Adrenal gland (tissue), 12 donors: ENCODE data around the gene NXPH3. TPM values are rescaled to one million over a fixed set of nuclear protein-coding genes. Genes with fewer than 3 reads are reported as not detected.
A peak's percentile ranks its signal among the peaks of the same experiment; 100 is the strongest.

Experiments
- DNase-seq, 7 donors: peaks; one replicate each; pipeline ENCODE4 v3.0.0-alpha.2; 2019 to 2020
- H3K27ac ChIP-seq, 5 donors: fragments of 200-600 bp; sonication (generic) in 4 of 5; 1 replicate in 3 of 5; 2 replicates in 2 of 5; pipeline versions ENCODE4 v1.5.1 to v1.8.0; 2016 to 2020; ENCODE audit warnings: mild to moderate bottlenecking in 1 of 5
- H3K27me3 ChIP-seq: fragments of 200-600 bp; 2 replicates; pipeline ENCODE4 v1.8.0; 2021
- H3K36me3 ChIP-seq, 2 donors: fragments of 200-600 bp; replicated peaks in 1 of 2; 1 replicate in 1 of 2; 2 replicates in 1 of 2; pipeline versions ENCODE4 v1.5.1 to v1.8.0; 2018 to 2022
- H3K4me1 ChIP-seq, 2 donors: fragments of 200-600 bp; replicated peaks in 1 of 2; 1 replicate in 1 of 2; 2 replicates in 1 of 2; pipeline versions ENCODE4 v1.5.1 to v1.8.0; 2018 to 2021
- H3K4me3 ChIP-seq, 4 donors: fragments of 200-600 bp; sonication (generic) in 3 of 4; one replicate each; pipeline ENCODE4 v1.5.1; 2016 to 2018
- H3K9me3 ChIP-seq, 3 donors: fragments of 200-600 bp; sonication (generic) in 1 of 3; replicated peaks in 1 of 3; 1 replicate in 2 of 3; 2 replicates in 1 of 3; pipeline versions ENCODE4 v1.5.1 to v1.8.0; 2016 to 2021
- POLR2A ChIP-seq, 2 donors: fragments of 450-650 bp; IDR thresholded peaks; one replicate each; pipeline ENCODE4 v1.6.1; 2017; ENCODE audit warnings: antibody characterized with exemption in 2 of 2, mild to moderate bottlenecking in 2 of 2, moderate library complexity in 1 of 2
- WGBS, 4 donors: extraction: QIAGEN DNeasy Blood & Tissue Kit in 2 of 4; methylation state at CpG; one replicate each; pipeline versions ENCODE4 v1.1.5 to v1.1.7; 2013 to 2017; 5-methylcytosine and 5-hydroxymethylcytosine counted together
- intact Hi-C, 2 donors: fragments of 100-400 bp; cut with DNase I; formaldehyde crosslinking; loops; one replicate each; pipeline versions ENCODE4 v1.14.1 to v1.15.0; 2022 to 2023
- polyA plus RNA-seq, 3 donors: library from polyadenylated mRNA; stranded (reverse); fragments of 200-250 nt in 2 of 3; fragments of 350-450 nt in 1 of 3; fragmentation: Illumina TruSeq in 1 of 3; extraction: RNeasy Lipid Tissue Mini Kit (QIAGEN cat#74804) in 1 of 3; gene quantifications; one replicate each; pipeline ENCODE4 v1.2.3, GENCODE V29; 2013 to 2014
- total RNA-seq, 9 donors: library from RNA; depleted of rRNA in 4 of 9; stranded (reverse); fragments of >200 nt in 4 of 9; fragments of 120-200 nt in 1 of 9; fragmentation: NEBNext Ultra II Directional in 1 of 9; extraction: Animal tissue kit (Norgen Biotek cat#: 25700) in 1 of 9; gene quantifications; one replicate each; pipeline versions ENCODE4 v1.1.0 to v1.2.4, GENCODE V29; 2013 to 2023
- TF ChIP-seq, protein P1 (sequence below), 6 experiments: fragments of 450-650 bp in 4 of 6; fragments of 200-600 bp in 2 of 6; sonication (generic) in 1 of 6; IDR thresholded peaks; 1 replicate in 5 of 6; 2 replicates in 1 of 6; pipeline versions ENCODE4 v1.5.1 to v1.8.0; 2016 to 2021; ENCODE audit warnings: antibody characterized with exemption in 6 of 6, mild to moderate bottlenecking in 2 of 6, moderate library complexity in 1 of 6
- donor health status: healthy with polysubstance abuse.
- donor health status: Bipolar disorder and iron deficiency.
- donor health status: DM: yes; HTN: yes; CAD: no.
- donor health status: DM: no; HTN: no; CAD: no.
- donor health status: DM: no; HTN: no; CAD: no.
- donor health status: DM: yes; HTN: yes; CAD: no.

Gene NXPH3
- total and polyA plus RNA-seq, 12 donors: 0.30 to 6.1 (median 1.2) TPM

DNA sequence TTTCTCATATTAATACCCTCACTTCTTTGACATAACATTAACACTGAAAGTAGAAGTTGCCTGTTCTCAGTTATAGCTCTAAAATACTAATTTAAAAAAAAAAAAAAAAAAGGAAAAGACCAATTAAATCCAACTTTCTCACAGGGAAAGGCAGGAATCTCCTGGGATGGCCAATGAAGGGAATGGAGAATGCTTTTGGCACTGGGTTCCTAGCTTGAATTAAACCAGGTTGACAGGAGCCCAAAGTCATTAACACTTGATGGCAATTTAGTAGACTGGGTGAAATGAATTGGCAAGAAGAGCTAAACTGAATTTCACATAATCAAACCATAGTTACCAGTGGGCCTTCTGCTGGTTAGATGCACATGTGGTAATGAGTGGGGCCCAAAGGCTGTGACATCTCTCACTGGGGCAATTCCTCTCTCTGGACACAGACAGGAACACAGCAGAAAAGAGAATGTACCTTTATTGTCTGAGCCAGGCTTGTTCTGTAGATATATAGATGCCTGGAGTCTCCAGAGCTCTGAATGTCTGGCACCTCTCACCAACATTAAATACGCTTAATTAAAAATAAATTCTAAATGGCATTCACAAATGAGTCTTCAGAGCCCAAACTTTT is 37.6 kb downstream of the NXPH3 start:
- Histone ChIP-seq H3K4me3 (no peak overlapping the region), H3K4me1 (peaks cover 0 to 59% of the 10 kb centered on the region in 2 donors), H3K27me3 (no peaks in the 10 kb centered on the region), H3K36me3 (peaks cover 0 to 35% of the 10 kb centered on the region in 2 donors), H3K27ac (no peak overlapping the region), H3K9me3 (no peaks in the 10 kb centered on the region)
- TF ChIP-seq, protein P1, sequence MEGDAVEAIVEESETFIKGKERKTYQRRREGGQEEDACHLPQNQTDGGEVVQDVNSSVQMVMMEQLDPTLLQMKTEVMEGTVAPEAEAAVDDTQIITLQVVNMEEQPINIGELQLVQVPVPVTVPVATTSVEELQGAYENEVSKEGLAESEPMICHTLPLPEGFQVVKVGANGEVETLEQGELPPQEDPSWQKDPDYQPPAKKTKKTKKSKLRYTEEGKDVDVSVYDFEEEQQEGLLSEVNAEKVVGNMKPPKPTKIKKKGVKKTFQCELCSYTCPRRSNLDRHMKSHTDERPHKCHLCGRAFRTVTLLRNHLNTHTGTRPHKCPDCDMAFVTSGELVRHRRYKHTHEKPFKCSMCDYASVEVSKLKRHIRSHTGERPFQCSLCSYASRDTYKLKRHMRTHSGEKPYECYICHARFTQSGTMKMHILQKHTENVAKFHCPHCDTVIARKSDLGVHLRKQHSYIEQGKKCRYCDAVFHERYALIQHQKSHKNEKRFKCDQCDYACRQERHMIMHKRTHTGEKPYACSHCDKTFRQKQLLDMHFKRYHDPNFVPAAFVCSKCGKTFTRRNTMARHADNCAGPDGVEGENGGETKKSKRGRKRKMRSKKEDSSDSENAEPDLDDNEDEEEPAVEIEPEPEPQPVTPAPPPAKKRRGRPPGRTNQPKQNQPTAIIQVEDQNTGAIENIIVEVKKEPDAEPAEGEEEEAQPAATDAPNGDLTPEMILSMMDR (IDR thresholded peaks at IDR 0.05): no peak
- TF ChIP-seq POLR2A (IDR thresholded peaks at IDR 0.05): no peak
- DNase-seq: no peak
- 92 to 100% (median 100%) methylated on average over 1 of the region's 1 CpG for WGBS, 4 donors
- intact Hi-C loops: no loop called here

GRCh38 chr17:49616086-49616485 is 40.4 kb downstream of the NXPH3 start:
- H3K4me1 ChIP-seq: peaks cover 0 to 47% of the 10 kb centered on the region in 2 donors
- H3K27me3 ChIP-seq: no peaks in the 10 kb centered on the region
- H3K9me3 ChIP-seq: no peaks in the 10 kb centered on the region
- no peak overlapping the region for H3K4me3 ChIP-seq
- intact Hi-C loops: no loop called here
- WGBS, 4 donors: 73 to 81% (median 77%) methylated on average over 3 of the region's 3 CpGs
- H3K27ac ChIP-seq: no peak overlapping the region
- no peak for DNase-seq
- TF ChIP-seq, protein P1 (IDR thresholded peaks at IDR 0.05): peak in 4 of 6 experiments; percentile 9 to 35 (median 22)
- no peak for TF ChIP-seq POLR2A (IDR thresholded peaks at IDR 0.05)
- peaks cover 0 to 40% of the 10 kb centered on the region in 2 donors for H3K36me3 ChIP-seq

DNA sequence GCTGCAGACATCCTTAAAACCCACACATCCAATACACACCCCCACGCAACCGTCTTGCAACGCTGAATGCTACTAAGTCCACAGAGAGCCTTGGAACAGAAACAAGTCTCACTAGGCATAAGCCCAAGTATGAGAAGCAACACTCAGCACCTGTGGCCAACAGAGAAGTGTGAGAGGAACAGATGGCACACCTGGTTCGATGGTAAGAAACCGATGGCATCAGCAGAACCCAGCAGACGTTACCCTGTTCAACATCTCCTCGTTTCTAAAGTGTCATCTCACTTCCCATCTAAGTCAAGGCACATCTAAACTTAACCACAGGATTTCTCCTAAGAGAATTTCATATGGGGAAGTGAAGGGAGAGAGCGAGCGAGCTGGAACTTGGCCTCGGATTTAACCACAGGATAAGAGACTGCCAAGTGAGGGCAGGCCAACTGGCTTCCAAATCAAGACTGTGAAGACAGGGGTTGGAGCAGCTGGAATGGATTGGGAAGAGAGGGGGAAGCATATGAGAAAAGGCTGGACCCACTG is 41.0 kb downstream of the NXPH3 start:
- no peaks in the 10 kb centered on the region for H3K27me3 ChIP-seq
- H3K4me1 ChIP-seq: peaks cover 0 to 42% of the 10 kb centered on the region in 2 donors
- H3K27ac ChIP-seq: peak overlapping the region in 2 of 5 donors; percentile 4 to 16
- TF ChIP-seq, protein P1 (IDR thresholded peaks at IDR 0.05): no peak
- TF ChIP-seq POLR2A (IDR thresholded peaks at IDR 0.05): no peak
- DNase-seq: peak in 6 of 7 donors; percentile 23 to 67 (median 43)
- H3K4me3 ChIP-seq: no peak overlapping the region
- peaks cover 0 to 46% of the 10 kb centered on the region in 2 donors for H3K36me3 ChIP-seq
- intact Hi-C loops: no loop called here
- H3K9me3 ChIP-seq: no peaks in the 10 kb centered on the region
- WGBS, 4 donors: 67 to 72% (median 68%) methylated on average over 10 of the region's 10 CpGs

GRCh38 chr17:49618028-49618611 is 42.4 kb downstream of the NXPH3 start:
- no peak for DNase-seq
- Histone ChIP-seq H3K36me3 (peaks cover 0 to 52% of the 10 kb centered on the region in 2 donors), H3K4me3 (no peak overlapping the region), H3K27me3 (no peaks in the 10 kb centered on the region), H3K27ac (no peak overlapping the region), H3K4me1 (peaks cover 0 to 32% of the 10 kb centered on the region in 2 donors), H3K9me3 (no peaks in the 10 kb centered on the region)
- intact Hi-C loops: no loop called here
- 78 to 95% (median 79%) methylated on average over 3 of the region's 3 CpGs for WGBS, 4 donors
- no peak for TF ChIP-seq POLR2A (IDR thresholded peaks at IDR 0.05)
- TF ChIP-seq, protein P1 (IDR thresholded peaks at IDR 0.05): no peak
